ENCODE measurements around the gene KIAA0513. TPM values are rescaled to one million over a fixed set of nuclear protein-coding genes. Genes with fewer than 3 reads are reported as not detected.

Gene KIAA0513
- polyA plus RNA-seq, 1 donor (not counting 4 experiments of a cell fraction or from before 2014, with no cell fraction given), result 3.3 TPM

GRCh38 chr16:85019659-85020245 lies 7.8 kb upstream of the KIAA0513 start:
- no peak for DNase-seq (ENCODE audit: low read depth, low spot score)
- no peaks in the 10 kb centered on the region for H4K20me1 ChIP-seq (ENCODE audit: control insufficient read depth, extremely low read depth, insufficient read depth, low read length)
- dilution Hi-C loops (cut with MboI; ENCODE audit: extremely low pct_ligation_motif_present, low sequenced_read_pairs), result no loop called here
- no peak for TF ChIP-seq EZH2 (IDR thresholded peaks at IDR 0.05; ENCODE audit: low read length)
- TF ChIP-seq, protein P1, sequence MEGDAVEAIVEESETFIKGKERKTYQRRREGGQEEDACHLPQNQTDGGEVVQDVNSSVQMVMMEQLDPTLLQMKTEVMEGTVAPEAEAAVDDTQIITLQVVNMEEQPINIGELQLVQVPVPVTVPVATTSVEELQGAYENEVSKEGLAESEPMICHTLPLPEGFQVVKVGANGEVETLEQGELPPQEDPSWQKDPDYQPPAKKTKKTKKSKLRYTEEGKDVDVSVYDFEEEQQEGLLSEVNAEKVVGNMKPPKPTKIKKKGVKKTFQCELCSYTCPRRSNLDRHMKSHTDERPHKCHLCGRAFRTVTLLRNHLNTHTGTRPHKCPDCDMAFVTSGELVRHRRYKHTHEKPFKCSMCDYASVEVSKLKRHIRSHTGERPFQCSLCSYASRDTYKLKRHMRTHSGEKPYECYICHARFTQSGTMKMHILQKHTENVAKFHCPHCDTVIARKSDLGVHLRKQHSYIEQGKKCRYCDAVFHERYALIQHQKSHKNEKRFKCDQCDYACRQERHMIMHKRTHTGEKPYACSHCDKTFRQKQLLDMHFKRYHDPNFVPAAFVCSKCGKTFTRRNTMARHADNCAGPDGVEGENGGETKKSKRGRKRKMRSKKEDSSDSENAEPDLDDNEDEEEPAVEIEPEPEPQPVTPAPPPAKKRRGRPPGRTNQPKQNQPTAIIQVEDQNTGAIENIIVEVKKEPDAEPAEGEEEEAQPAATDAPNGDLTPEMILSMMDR (optimal IDR thresholded peaks at IDR 0.05 in 1 of 3, IDR thresholded peaks at IDR 0.05 in 1 of 3, conservative IDR thresholded peaks at IDR 0.05 in 1 of 3; ENCODE audit: extremely low read depth in 1 of 3, insufficient read depth in 2 of 3, low read length in 3 of 3), result no peak
- H3K9me3 ChIP-seq (ENCODE audit: control insufficient read depth, low read depth, low read length), result no peaks in the 10 kb centered on the region
- no peak overlapping the region for H3K4me2 ChIP-seq (ENCODE audit: control insufficient read depth, extremely low read depth, insufficient read depth, low read depth, low read length)
- no peak overlapping the region for H3K27ac ChIP-seq (ENCODE audit: control insufficient read depth, insufficient read depth, low read length)
- H3K79me2 ChIP-seq (ENCODE audit: control insufficient read depth, insufficient read depth, low read length), result no peaks in the 10 kb centered on the region
- no peak overlapping the region for H3K4me3 ChIP-seq (ENCODE audit: control insufficient read depth in 2 of 3, extremely low read depth in 1 of 3, insufficient read depth in 2 of 3, low read depth in 1 of 3, low read length in 3 of 3)
- FAIRE-seq, result no peak
- no peak overlapping the region for H2AFZ ChIP-seq (ENCODE audit: control insufficient read depth, low read length)
- no peak overlapping the region for H3K9ac ChIP-seq (ENCODE audit: control insufficient read depth, extremely low read depth, insufficient read depth, low read length)
- H3K36me3 ChIP-seq (ENCODE audit: control insufficient read depth in 2 of 2, extremely low read depth in 1 of 2, insufficient read depth in 2 of 2, low read length in 2 of 2), result no peaks in the 10 kb centered on the region
- H3K9me1 ChIP-seq (ENCODE audit: control insufficient read depth, extremely low read depth, insufficient read depth, low read length), result no peaks in the 10 kb centered on the region
- H3K27me3 ChIP-seq (ENCODE audit: control insufficient read depth, extremely low read depth, insufficient read depth, low read length), result no peaks in the 10 kb centered on the region
- H3K4me1 ChIP-seq (ENCODE audit: control insufficient read depth, extremely low read depth, insufficient read depth, low read length), result peaks cover 4% of the 10 kb centered on the region

DNA sequence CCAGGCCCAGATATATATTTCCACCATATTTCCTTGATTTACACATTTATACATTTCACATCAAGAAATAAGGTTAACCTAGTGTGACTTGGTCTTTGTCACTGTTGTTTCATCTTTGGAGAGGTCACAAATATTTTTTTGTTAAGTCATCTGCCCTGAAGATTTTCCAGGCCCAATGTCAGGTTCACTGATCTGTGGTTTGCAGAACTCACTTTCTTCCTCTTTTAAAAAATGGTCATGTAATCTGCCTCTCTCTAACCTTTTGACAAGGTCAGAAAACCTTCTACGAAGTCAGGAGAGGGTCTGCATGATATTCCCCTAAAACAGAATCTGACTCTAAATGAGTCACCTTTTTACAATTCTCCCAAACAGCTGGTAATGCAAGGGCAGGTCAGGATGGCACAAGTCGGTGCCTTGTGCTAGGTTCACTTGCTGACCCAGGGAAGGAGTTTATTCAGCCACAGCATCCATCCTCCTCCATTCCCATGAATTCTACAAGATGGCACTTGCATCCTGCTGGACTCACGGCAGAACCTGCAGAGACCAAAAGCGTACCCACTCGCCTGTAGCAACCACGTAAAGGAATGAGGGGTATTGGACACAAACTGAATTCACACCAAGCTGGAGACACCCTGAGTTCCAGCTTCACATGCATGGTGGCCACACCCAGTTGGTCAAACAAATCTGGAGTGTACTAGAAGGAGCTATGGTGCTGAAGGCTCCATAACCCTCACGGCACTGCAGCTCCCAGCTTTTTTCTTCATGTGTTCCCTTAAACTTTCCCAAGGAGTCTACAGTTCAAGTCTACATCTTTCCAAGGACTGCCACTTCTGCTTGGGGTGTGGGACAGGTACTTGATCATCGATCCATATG lies 1.6 kb upstream of the KIAA0513 start:
- Histone ChIP-seq H3K9ac (ENCODE audit: control insufficient read depth, extremely low read depth, insufficient read depth, low read length) (no peak overlapping the region), H3K4me2 (ENCODE audit: control insufficient read depth, extremely low read depth, insufficient read depth, low read depth, low read length) (peak overlapping the region; percentile 93), H3K4me3 (ENCODE audit: control insufficient read depth in 2 of 3, extremely low read depth in 1 of 3, insufficient read depth in 2 of 3, low read depth in 1 of 3, low read length in 3 of 3) (no peak overlapping the region), H3K9me1 (ENCODE audit: control insufficient read depth, extremely low read depth, insufficient read depth, low read length) (no peaks in the 10 kb centered on the region), H3K27me3 (ENCODE audit: control insufficient read depth, extremely low read depth, insufficient read depth, low read length) (no peaks in the 10 kb centered on the region), H3K4me1 (ENCODE audit: control insufficient read depth, extremely low read depth, insufficient read depth, low read length) (peaks cover 35% of the 10 kb centered on the region), H3K27ac (ENCODE audit: control insufficient read depth, insufficient read depth, low read length) (no peak overlapping the region), H2AFZ (ENCODE audit: control insufficient read depth, low read length) (no peak overlapping the region), H3K9me3 (ENCODE audit: control insufficient read depth, low read depth, low read length) (no peaks in the 10 kb centered on the region), H4K20me1 (ENCODE audit: control insufficient read depth, extremely low read depth, insufficient read depth, low read length) (peaks cover 4% of the 10 kb centered on the region), H3K79me2 (ENCODE audit: control insufficient read depth, insufficient read depth, low read length) (no peaks in the 10 kb centered on the region), H3K36me3 (ENCODE audit: control insufficient read depth in 2 of 2, extremely low read depth in 1 of 2, insufficient read depth in 2 of 2, low read length in 2 of 2) (no peaks in the 10 kb centered on the region)
- no peak for TF ChIP-seq EZH2 (IDR thresholded peaks at IDR 0.05; ENCODE audit: low read length)
- TF ChIP-seq, protein P1 (optimal IDR thresholded peaks at IDR 0.05 in 1 of 3, IDR thresholded peaks at IDR 0.05 in 1 of 3, conservative IDR thresholded peaks at IDR 0.05 in 1 of 3; ENCODE audit: extremely low read depth in 1 of 3, insufficient read depth in 2 of 3, low read length in 3 of 3), result no peak
- dilution Hi-C loops (cut with MboI; ENCODE audit: extremely low pct_ligation_motif_present, low sequenced_read_pairs), result no loop called here
- FAIRE-seq (no peak), DNase-seq (ENCODE audit: low read depth, low spot score) (no peak)
